GM18517 (cell line): ENCODE results near the gene ZNF831.

Experiments
- ATAC-seq: cut with Tn5 transposase; IDR thresholded peaks from one replicate; pipeline ENCODE4 v1.9.1; 2021; ENCODE audit warnings: mild to moderate bottlenecking, moderate library complexity; ENCODE audit not compliant: unreplicated experiment

ZNF831 gene

GRCh38 chr20:59297686-59298085 is 134.1 kb downstream of the ZNF831 start:
- no peak for ATAC-seq

- ATAC-seq = no peak
Observed at GRCh38 chr20:59299945-59300332, 136.3 kb downstream of the ZNF831 start.

- ATAC-seq = no peak
Observed at GRCh38 chr20:59300333-59301081, 136.9 kb downstream of the ZNF831 start, which contains the start of gene EDN3. TSS of gene EDN3 (plus strand) at chr20:59300611. CDS start at chr20:59300813, 202 bp downstream.

- ATAC-seq = no peak
Observed at GRCh38 chr20:59301343-59302007, 137.9 kb downstream of the ZNF831 start.

GRCh38 chr20:59305908-59306655 is 142.5 kb downstream of the ZNF831 start:
- ATAC-seq = no peak

- ATAC-seq = no peak
Observed at GRCh38 chr20:59307270-59307669, 143.6 kb downstream of the ZNF831 start.
